ENCODE data around the gene ARG2. TPM values are rescaled to one million over a fixed set of nuclear protein-coding genes. Genes with fewer than 3 reads are reported as not detected.

ARG2 gene
- total RNA-seq, 1 donor from 2014 or later: 0.40 TPM

- intact Hi-C loops (cut with micrococcal nuclease): loop anchor here (1.0 to 2.0 kb wide), 6 partner anchors 21 to 314 kb away; partner anchors contain the start of genes ARG2, EIF2S1, PIGH and RDH11
- ChIA-PET CTCF (interaction anchor here (0.9 to 1.1 kb wide), 2 partner anchors 19 to 90 kb away, joined by 3 to 4 read pairs; no protein-coding TSS in a partner anchor), POLR2A (interaction anchor here (0.6 to 2.6 kb wide), 8 partner anchors 20 to 315 kb away, joined by 3 to 21 read pairs (median 7); partner anchors contain the start of genes ARG2, ATP6V1D, EIF2S1 and PIGH)
- peak within 1 kb of the TSS; percentile 89 for H3K27ac Mint-ChIP-seq
- H3K36me3 Mint-ChIP-seq (ENCODE audit: low read depth): peaks cover 19% of the 10 kb centered on the region
- H3K27me3 Mint-ChIP-seq: no peaks in the 10 kb centered on the region
- H3K9me3 Mint-ChIP-seq: no peaks in the 10 kb centered on the region
- no peak for TF ChIP-seq CTCF (IDR thresholded peaks at IDR 0.05)
- peaks cover 36% of the 10 kb centered on the region for H3K4me1 Mint-ChIP-seq
- H3K4me3 Mint-ChIP-seq: peak within 1 kb of the TSS; percentile 89
- ATAC-seq (ENCODE audit: low read depth) (peak; percentile 93), DNase-seq (peak; percentile 86)
Observed at GRCh38 chr14:67674480-67675218, 54.9 kb downstream of the ARG2 start, which contains the start of gene VTI1B. VTI1B (minus strand) TSS chr14:67674632; CDS start chr14:67674489, 143 bp downstream.

- Mint-ChIP-seq H3K4me3 (peak overlapping the region; percentile 89), H3K4me1 (peaks cover 33% of the 10 kb centered on the region), H3K27ac (peak overlapping the region; percentile 89), H3K27me3 (no peaks in the 10 kb centered on the region), H3K9me3 (no peaks in the 10 kb centered on the region), H3K36me3 (ENCODE audit: low read depth) (peaks cover 23% of the 10 kb centered on the region)
- no peak for TF ChIP-seq CTCF (IDR thresholded peaks at IDR 0.05)
- POLR2A ChIA-PET: interaction anchor here (0.6 to 2.6 kb wide), 5 partner anchors 20 to 316 kb away, joined by 3 to 21 read pairs (median 7); partner anchors contain the start of genes ATP6V1D, EIF2S1, PIGH and RDH11
- intact Hi-C loops (cut with micrococcal nuclease): loop anchor here (2.0 kb wide), 1 partner anchor 186 kb away; the partner anchor contains the start of gene TMEM229B
- DNase-seq: no peak
- no peak for ATAC-seq (ENCODE audit: low read depth)
- CTCF ChIA-PET: interaction anchor here (1.1 kb wide), 1 partner anchor 29 kb away, joined by 4 read pairs; no protein-coding TSS in a partner anchor
Observed at GRCh38 chr14:67675219-67675582, 55.5 kb downstream of the ARG2 start.

GRCh38 chr14:67679006-67679405 is 59.3 kb downstream of the ARG2 start:
- CTCF ChIA-PET: no interaction called here
- Mint-ChIP-seq H3K27me3 (no peaks in the 10 kb centered on the region), H3K4me3 (no peak overlapping the region), H3K4me1 (peaks cover 14% of the 10 kb centered on the region), H3K27ac (no peak overlapping the region), H3K36me3 (ENCODE audit: low read depth) (peaks cover 49% of the 10 kb centered on the region), H3K9me3 (no peaks in the 10 kb centered on the region)
- intact Hi-C loops (cut with micrococcal nuclease): no loop called here
- no peak for DNase-seq
- POLR2A ChIA-PET: no interaction called here
- no peak for TF ChIP-seq CTCF (IDR thresholded peaks at IDR 0.05)
- ATAC-seq (ENCODE audit: low read depth): no peak

DNA sequence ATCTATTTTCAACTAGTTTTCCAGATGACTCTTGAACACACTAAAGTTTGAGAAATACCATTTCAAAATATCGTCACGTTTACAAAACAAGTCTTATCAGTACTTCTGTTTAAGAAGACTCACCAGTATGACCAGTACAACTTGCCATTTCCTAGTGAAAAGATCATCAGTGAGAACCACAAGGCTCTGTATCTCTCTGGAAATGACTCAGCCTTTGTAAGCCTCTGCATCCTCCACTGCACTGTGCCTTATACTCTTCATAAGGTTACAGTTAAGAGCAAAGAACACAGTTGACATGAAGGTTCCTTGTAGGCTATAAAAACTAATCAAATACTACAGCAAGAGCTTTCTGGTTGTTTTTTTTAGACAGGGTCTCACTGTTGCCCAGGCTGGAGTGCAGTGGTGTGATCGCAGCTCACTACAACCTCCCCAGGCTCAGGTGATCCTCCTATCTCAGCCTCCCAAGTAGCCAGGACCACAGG is 60.4 kb downstream of the ARG2 start:
- ChIA-PET CTCF (no interaction called here), POLR2A (no interaction called here)
- no peaks in the 10 kb centered on the region for H3K27me3 Mint-ChIP-seq
- no peak overlapping the region for H3K4me3 Mint-ChIP-seq
- TF ChIP-seq CTCF (IDR thresholded peaks at IDR 0.05): no peak
- peaks cover 14% of the 10 kb centered on the region for H3K4me1 Mint-ChIP-seq
- peak; percentile 62 for ATAC-seq (ENCODE audit: low read depth)
- peaks cover 61% of the 10 kb centered on the region for H3K36me3 Mint-ChIP-seq (ENCODE audit: low read depth)
- no peak for DNase-seq
- H3K27ac Mint-ChIP-seq: peak overlapping the region; percentile 20
- intact Hi-C loops (cut with micrococcal nuclease): no loop called here
- H3K9me3 Mint-ChIP-seq: no peaks in the 10 kb centered on the region

DNA sequence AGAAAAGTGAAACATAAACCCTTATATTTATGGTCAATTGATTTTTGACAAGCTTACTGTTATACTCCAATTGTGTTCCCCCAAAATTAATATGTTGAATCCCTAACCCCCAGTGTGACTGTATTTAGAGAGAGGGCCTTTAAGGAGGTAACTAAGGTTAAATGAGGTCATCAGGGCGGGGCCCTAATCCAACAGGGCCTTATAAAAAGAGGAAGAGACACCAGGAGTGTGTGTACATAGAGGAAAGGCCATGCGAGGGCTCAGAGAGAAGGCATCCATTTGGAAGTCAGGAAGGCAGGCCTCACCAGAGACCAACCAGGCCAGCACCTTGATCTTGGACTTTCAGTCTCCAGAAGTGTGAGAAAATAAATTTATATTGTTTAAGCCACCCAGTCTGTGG is 61.2 kb downstream of the ARG2 start:
- DNase-seq (no peak), ATAC-seq (ENCODE audit: low read depth) (no peak)
- Mint-ChIP-seq H3K36me3 (ENCODE audit: low read depth) (peaks cover 68% of the 10 kb centered on the region), H3K9me3 (no peaks in the 10 kb centered on the region), H3K27me3 (no peaks in the 10 kb centered on the region), H3K4me1 (peaks cover 9% of the 10 kb centered on the region), H3K4me3 (no peak overlapping the region), H3K27ac (no peak overlapping the region)
- no peak for TF ChIP-seq CTCF (IDR thresholded peaks at IDR 0.05)
- CTCF ChIA-PET: no interaction called here
- intact Hi-C loops (cut with micrococcal nuclease): no loop called here
- POLR2A ChIA-PET: interaction anchor here (0.8 kb wide), 1 partner anchor 13 kb away, joined by 3 read pairs; no protein-coding TSS in a partner anchor
